Stromal cell of bone marrow (primary cell): ENCODE measurements around the gene MLH3.

ENCODE experiments used
- DNase-seq: peaks from one replicate; pipeline ENCODE4 v3.0.0-alpha.2; 2012; ENCODE audit warnings: low read depth

The MLH3 gene

DNA sequence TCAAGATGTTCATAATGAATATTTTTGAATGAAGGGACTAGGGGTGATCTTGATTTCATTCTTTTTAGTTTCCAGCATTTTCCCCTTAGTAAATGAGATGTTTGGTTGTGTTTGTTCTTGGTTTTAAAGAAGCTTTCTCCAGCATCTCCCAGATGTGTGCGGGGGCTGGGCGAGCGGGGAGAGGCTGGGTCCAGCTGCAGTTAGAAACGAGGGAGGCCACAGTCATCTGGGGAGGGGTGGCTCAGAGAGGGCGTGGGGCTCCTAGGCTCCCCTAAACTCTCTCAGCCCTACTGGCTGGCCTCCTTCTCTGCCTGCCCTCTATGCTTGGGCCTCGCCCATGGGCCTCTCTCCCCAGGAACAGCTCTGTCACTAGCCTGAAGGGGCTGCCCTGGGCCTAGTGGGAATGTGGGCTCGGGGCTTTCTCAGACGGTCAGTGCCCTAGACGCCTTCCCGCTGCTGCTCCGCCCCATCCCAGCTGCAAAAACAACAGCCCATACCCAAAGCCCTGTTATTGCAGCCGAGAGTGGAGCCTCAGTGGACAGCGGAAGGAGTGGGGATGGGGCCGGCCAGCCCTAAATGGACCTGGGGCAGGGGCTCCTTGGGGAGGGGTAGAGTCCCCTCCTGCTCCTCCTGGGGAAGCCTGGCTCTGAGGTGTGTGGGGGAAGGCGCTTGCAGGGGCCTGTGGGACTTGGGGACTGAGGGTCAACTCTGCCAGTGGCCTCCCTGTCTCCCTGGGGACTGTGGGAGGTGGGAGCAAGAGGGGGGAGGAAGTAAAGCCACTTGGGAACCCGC, 66.8 kb downstream of the MLH3 start:
- DNase-seq, result no peak

- no peak for DNase-seq
Observed at GRCh38 chr14:74983343-74983742, 67.9 kb downstream of the MLH3 start.

- DNase-seq, result no peak
Observed at GRCh38 chr14:74982661-74983060, 68.6 kb downstream of the MLH3 start.

DNA sequence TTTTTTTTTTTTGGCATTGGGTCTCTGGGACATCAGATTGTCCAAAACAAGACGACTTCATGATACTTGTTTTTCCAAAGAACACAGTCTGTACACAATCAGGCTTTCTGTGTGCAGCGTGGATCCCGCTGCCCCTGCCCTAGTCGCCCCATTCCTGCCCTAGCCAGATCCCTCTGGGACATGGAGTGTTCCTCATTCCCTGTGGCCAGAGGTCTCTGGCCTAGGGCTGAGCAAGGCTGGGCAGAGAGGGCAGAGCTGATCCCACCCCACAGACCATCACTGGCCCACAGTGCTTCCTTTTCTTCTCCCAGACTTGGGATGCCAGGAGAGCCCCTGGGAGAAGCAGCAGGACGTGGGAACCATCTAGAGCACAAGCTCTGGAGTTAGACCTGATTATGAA, 69.4 kb downstream of the MLH3 start:
- DNase-seq, result no peak

GRCh38 chr14:74981462-74981782, 69.8 kb downstream of the MLH3 start:
- no peak for DNase-seq

DNA sequence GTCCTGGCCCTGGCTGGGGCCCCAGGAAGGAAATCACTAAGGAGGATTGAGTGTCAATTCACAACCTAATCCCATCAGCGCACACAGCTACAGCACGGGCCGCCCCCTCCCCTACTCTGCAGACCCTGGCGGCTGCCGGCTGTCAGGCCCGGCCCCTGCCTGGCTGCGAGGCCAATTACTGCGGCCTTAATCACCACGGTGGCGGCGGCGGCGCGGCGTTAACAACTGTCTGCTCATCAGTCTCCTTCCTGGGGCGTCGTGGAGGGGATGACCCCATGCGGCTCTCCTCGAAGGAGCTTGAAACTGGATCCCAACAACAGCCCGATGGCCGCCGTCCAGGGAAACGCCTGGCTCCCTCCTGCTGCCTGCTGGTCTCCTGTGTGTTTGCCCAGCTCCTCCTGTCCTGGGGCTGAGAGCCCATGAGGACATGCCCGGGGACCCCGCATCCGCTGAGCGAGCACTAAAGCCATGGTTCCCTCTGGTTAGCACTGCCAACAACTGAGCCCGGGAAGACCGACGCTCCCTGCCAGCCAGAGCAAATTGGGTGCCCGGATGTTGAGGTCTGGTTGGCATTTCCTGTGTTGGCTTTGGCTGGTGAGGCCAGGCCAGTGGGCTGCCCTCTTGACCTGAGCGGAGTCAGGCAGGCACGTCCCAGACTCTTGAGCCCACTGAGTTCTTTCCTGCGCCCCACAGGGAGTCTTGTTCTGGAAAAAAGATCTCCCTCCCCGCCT, 70.4 kb downstream of the MLH3 start:
- peak; percentile 52 for DNase-seq

- DNase-seq, result no peak
Observed at GRCh38 chr14:74980398-74980730, 70.9 kb downstream of the MLH3 start.

DNA sequence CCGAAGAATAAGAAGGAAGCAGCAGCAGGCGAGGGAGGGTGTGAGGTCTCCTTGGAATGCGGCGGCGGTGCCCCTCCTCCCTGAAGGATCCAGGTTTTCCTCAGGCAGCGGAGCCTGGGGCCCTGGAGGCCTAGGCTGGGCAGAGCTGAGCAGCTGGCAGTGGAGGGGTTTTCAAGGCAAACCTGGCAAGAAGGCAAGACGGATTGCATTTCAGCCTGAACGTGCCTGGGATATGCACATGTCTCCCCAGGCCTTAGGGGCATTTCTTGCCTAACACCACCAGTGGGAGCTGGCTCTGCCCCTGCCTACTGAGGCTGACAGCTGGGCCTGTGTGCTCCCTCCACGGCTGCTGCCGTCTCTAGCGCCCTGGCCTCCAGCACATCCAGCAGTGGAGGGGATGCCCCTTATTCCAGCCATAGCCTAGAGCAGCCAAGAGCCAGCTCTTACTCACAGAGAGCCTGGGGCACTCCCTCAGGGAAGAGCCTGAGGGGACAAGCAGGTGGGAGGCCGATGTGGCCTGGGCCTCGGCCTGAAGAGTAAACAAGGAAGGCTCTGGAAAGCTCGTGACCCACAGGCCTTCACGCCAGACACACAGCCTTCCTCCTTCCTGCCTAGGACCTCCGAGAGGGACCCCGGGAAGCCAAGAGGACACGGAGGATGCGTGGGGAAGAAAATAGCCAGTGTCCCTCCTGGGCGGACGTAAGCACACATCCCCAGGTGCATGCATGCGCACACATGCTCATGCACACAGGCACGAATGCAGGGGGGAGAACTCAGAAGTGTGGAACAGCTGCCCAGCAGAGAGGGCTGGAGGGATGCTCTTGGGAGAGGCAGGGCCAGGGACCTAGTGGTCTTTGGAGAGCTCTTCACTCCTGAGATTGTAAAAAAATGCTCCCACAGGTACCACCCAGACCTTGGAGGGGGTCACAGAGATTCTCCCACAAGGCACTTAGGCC, 71.5 kb downstream of the MLH3 start:
- peak; percentile 36 for DNase-seq

GRCh38 chr14:74979029-74979428, 72.2 kb downstream of the MLH3 start:
- no peak for DNase-seq

DNA sequence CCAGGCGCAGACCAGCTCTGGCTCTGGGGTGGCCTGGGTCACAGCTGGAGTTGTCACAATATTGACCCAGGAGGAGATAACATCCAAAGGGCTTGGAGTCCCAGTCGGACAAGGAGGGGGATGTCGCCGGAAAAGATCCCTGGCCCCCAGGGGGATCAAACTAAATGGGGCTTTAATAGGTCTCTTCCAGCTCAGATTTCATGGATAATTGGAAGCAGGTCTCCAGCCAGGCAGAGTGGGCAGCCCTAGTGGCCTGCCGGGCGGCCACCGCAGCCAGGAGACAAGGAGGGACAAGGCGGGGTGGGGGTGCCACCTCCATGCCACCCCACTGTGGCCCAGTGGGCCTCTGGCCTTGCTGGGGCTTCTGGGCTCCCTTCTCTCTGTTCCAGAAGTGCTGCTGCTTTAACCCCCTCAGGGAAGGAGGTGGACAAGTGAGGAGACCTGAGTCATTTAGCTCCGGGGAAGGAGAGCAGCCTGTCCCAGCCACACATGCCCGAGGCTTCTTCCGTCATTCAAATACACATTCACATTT, 72.8 kb downstream of the MLH3 start:
- no peak for DNase-seq

- DNase-seq, result no peak
Observed at GRCh38 chr14:74977901-74978385, 73.3 kb downstream of the MLH3 start.

DNA sequence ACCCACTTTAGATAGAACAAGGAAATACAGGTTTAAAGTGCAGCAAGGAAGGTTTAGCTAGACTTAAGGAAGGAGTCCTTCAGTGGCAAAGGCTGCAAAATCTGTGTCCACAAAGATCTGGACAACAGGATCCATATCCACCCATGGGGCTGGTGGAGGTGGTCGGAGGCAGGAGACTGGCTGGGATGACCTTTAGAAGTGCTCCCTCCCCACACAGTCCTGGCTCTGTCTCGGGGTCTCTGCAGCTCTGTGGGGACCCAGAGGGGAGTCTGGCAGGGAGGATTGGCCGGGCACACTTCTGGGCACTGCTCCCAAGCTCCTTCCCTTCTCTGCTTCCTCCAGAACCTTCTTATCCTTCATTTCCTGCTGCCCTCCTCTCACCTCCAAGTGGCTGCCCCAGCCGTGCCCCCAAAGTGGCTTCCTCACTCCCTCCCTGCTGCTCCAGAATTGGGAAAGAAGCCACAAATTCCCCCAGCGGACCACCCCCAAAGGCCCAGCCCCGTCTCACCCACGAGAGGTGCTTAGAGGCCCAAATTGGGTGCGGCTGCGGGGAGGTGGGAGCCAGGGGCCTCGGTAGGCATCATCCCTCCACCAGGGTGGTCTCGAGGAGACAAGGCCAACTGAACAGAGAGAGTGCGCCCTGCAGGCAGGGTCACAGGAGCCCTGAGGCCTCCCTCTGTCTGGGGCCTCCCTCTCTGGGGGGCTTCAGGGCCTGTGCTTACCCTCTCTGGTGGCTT, 73.9 kb downstream of the MLH3 start:
- no peak for DNase-seq

- no peak for DNase-seq
Observed at GRCh38 chr14:74976264-74977113, 74.8 kb downstream of the MLH3 start.

GRCh38 chr14:74975059-74975810, 76.0 kb downstream of the MLH3 start:
- no peak for DNase-seq

GRCh38 chr14:74974364-74975058, 76.8 kb downstream of the MLH3 start:
- no peak for DNase-seq

DNA sequence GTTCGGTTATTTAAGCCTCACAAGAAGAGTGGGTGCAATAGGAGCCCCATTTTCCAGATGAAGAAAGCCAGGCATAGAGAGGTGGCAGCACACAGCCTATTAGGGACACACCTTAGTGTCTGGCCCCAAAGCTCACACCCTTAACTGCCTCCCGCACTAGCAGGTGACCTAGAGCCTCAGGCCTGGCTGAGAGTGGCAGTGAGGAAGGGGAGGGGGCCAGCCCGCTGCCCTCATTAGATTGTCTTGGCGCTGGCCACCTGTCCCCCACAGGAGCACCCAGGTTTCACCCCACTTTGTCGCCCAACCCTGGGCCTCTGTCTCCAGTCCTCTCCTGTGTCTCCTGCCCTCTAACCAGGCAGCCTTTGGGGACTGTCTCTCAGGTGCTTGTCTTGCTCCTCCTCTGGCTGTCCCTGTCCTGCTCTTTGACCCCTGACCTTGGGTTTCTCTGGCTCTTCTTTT, 77.3 kb downstream of the MLH3 start:
- no peak for DNase-seq

- no peak for DNase-seq
Observed at GRCh38 chr14:74973003-74973653, 78.1 kb downstream of the MLH3 start.

DNA sequence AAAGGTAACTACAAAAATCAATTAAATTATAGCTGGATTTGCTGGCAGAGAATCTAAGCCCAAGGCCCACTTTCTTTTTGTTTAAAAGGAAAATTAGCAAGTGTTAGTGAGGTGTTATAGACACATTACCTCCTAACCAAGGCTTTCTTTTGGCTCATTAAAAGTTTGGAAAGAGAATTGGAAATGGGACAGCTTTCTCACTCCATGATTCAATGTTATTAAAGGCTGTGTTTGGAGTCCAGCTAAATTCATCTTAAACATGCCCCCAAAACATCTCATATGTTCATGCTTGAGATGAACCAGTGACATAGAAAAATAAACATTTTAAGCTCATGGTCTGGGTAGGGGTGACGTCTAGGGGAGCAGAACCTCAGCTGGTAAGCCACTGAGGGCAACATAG, 82.5 kb downstream of the MLH3 start:
- no peak for DNase-seq
